ENCODE data around the gene GRPEL1.

GRCh38 chr4:7103031-7103606 lies 35.3 kb upstream of the GRPEL1 start:
- TF ChIP-seq CTCF (IDR thresholded peaks at IDR 0.05): peak in 1 of 4 experiments; percentile 11
- peak in 1 of 2 donors; percentile 71 for TF ChIP-seq POLR2A (IDR thresholded peaks at IDR 0.05)
